Spinal cord (tissue), 10 donors: ENCODE measurements around the gene NALF2. TPM values are rescaled to one million over a fixed set of nuclear protein-coding genes. Genes with fewer than 3 reads are reported as not detected.

ENCODE experiments used
- DNase-seq, 6 donors: peaks; one replicate each; pipeline versions ENCODE4 v3.0.0 to v3.0.0-alpha.2; 2013 to 2015; ENCODE audit warnings: low spot score in 6 of 6, low read depth in 4 of 6
- H3K27ac ChIP-seq: one replicate; pipeline ENCODE4 v1.5.1; 2013; ENCODE audit warnings: low read depth, low read length, control low read depth
- H3K27me3 ChIP-seq: one replicate; pipeline ENCODE4 v1.6.1; 2013; ENCODE audit warnings: low read length; ENCODE audit not compliant: control insufficient read depth, insufficient read depth
- H3K36me3 ChIP-seq: one replicate; pipeline ENCODE4 v1.6.1; 2013; ENCODE audit warnings: low read length; ENCODE audit not compliant: control insufficient read depth, insufficient read depth
- H3K4me1 ChIP-seq: one replicate; pipeline ENCODE4 v1.6.1; 2013; ENCODE audit warnings: low read length; ENCODE audit not compliant: control insufficient read depth, insufficient read depth
- H3K4me3 ChIP-seq: one replicate; pipeline ENCODE4 v1.5.1; 2013; ENCODE audit warnings: low read depth, low read length, control low read depth
- H3K9me3 ChIP-seq: one replicate; pipeline ENCODE4 v1.6.1; 2013; ENCODE audit warnings: low read length; ENCODE audit not compliant: control insufficient read depth, insufficient read depth
- WGBS: methylation state at CpG from one replicate; pipeline ENCODE4 v1.1.5; 2013; ENCODE audit warnings: missing lambda C conversion rate; ENCODE audit not compliant: insufficient coverage; 5-methylcytosine and 5-hydroxymethylcytosine counted together
- polyA plus RNA-seq, 2 donors: library from polyadenylated mRNA; unstranded; fragments of 120-200 nt; gene quantifications; one replicate each; pipeline ENCODE4 v1.2.1, GENCODE V29; 2013; ENCODE audit not compliant: insufficient read length in 2 of 2
- total RNA-seq, 2 donors: library from RNA; depleted of rRNA in 1 of 2; stranded (reverse); fragments of 120-200 nt in 1 of 2; fragments of >200 nt in 1 of 2; gene quantifications; one replicate each; pipeline versions ENCODE4 v1.2.3 to v1.2.4, GENCODE V29; 2013 to 2014
- donor health status: healthy.

Gene NALF2
- total and polyA plus RNA-seq, 4 donors: 1.4 to 9.5 (median 5.2) TPM

GRCh38 chrX:69503228-69503781 is 821 bp upstream of the NALF2 start:
- Histone ChIP-seq H3K27ac (no peak overlapping the region), H3K9me3 (no peaks in the 10 kb centered on the region), H3K27me3 (peaks cover 16% of the 10 kb centered on the region), H3K4me3 (peak overlapping the region; percentile 42), H3K4me1 (peaks cover 21% of the 10 kb centered on the region), H3K36me3 (no peaks in the 10 kb centered on the region)
- DNase-seq: peak in 4 of 6 donors; percentile 49 to 91 (median 69)
- WGBS: 39% methylated on average over 6 of the region's 16 CpGs

GRCh38 chrX:69504626-69505612 is 793 bp downstream of the NALF2 start:
- Histone ChIP-seq H3K36me3 (no peaks in the 10 kb centered on the region), H3K27ac (no peak overlapping the region), H3K9me3 (no peaks in the 10 kb centered on the region), H3K4me1 (peaks cover 21% of the 10 kb centered on the region), H3K4me3 (peak overlapping the region; percentile 42), H3K27me3 (peaks cover 16% of the 10 kb centered on the region)
- DNase-seq: peak in 2 of 6 donors; percentile 2 to 30
- 25% methylated on average over 146 of the region's 146 CpGs for WGBS

GRCh38 chrX:69505772-69506616 is 1.9 kb downstream of the NALF2 start:
- no peaks in the 10 kb centered on the region for H3K36me3 ChIP-seq
- no peaks in the 10 kb centered on the region for H3K9me3 ChIP-seq
- no peak overlapping the region for H3K4me3 ChIP-seq
- peaks cover 20% of the 10 kb centered on the region for H3K4me1 ChIP-seq
- DNase-seq: peak in 1 of 6 donors; percentile 5
- H3K27ac ChIP-seq: no peak overlapping the region
- WGBS: 50% methylated on average over 31 of the region's 36 CpGs
- H3K27me3 ChIP-seq: peaks cover 16% of the 10 kb centered on the region

GRCh38 chrX:69506617-69507499 is 2.7 kb downstream of the NALF2 start:
- Histone ChIP-seq H3K4me1 (peaks cover 17% of the 10 kb centered on the region), H3K9me3 (no peaks in the 10 kb centered on the region), H3K4me3 (no peak overlapping the region), H3K27ac (no peak overlapping the region), H3K27me3 (peaks cover 14% of the 10 kb centered on the region), H3K36me3 (no peaks in the 10 kb centered on the region)
- peak in 1 of 6 donors; percentile 39 for DNase-seq
- 59% methylated on average over 13 of the region's 15 CpGs for WGBS

- Histone ChIP-seq H3K36me3 (no peaks in the 10 kb centered on the region), H3K27me3 (peaks cover 14% of the 10 kb centered on the region), H3K27ac (no peak overlapping the region), H3K9me3 (no peaks in the 10 kb centered on the region), H3K4me3 (no peak overlapping the region), H3K4me1 (peaks cover 17% of the 10 kb centered on the region)
- 61% methylated on average over 4 of the region's 7 CpGs for WGBS
- DNase-seq: no peak
Measured at GRCh38 chrX:69507500-69507789, 3.3 kb downstream of the NALF2 start.

- Histone ChIP-seq H3K27ac (no peak overlapping the region), H3K4me1 (peaks cover 17% of the 10 kb centered on the region), H3K36me3 (no peaks in the 10 kb centered on the region), H3K27me3 (peaks cover 14% of the 10 kb centered on the region), H3K9me3 (no peaks in the 10 kb centered on the region), H3K4me3 (no peak overlapping the region)
- WGBS: 77% methylated on average over 5 of the region's 5 CpGs
- no peak for DNase-seq
Measured at GRCh38 chrX:69508610-69509009, 4.5 kb downstream of the NALF2 start.

- Histone ChIP-seq H3K9me3 (no peaks in the 10 kb centered on the region), H3K4me3 (no peak overlapping the region), H3K36me3 (no peaks in the 10 kb centered on the region), H3K4me1 (peaks cover 17% of the 10 kb centered on the region), H3K27ac (no peak overlapping the region), H3K27me3 (peaks cover 14% of the 10 kb centered on the region)
- DNase-seq: no peak
- WGBS: 64% methylated on average over 6 of the region's 6 CpGs
Measured at GRCh38 chrX:69510137-69510715, 6.1 kb downstream of the NALF2 start.

GRCh38 chrX:69510914-69511513 is 6.9 kb downstream of the NALF2 start:
- 63% methylated on average over 3 of the region's 3 CpGs for WGBS
- H3K4me3 ChIP-seq: no peak overlapping the region
- H3K4me1 ChIP-seq: peaks cover 11% of the 10 kb centered on the region
- DNase-seq: no peak
- H3K27ac ChIP-seq: no peak overlapping the region
- no peaks in the 10 kb centered on the region for H3K9me3 ChIP-seq
- no peaks in the 10 kb centered on the region for H3K36me3 ChIP-seq
- H3K27me3 ChIP-seq: peaks cover 9% of the 10 kb centered on the region
